WTC11 (cell line): ENCODE measurements around the gene CMYA5.

Experiments used
- ETV6 ChIP-seq: sonication (generic); formaldehyde crosslinking; IDR thresholded peaks from 2 replicates; pipeline ENCODE4 v1.8.1; 2022; ENCODE audit warnings: mild to moderate bottlenecking, missing genetic modification reagents
- FOXP1 ChIP-seq: sonication (generic); formaldehyde crosslinking; IDR thresholded peaks from 2 replicates; pipeline ENCODE4 v1.8.0; 2022; ENCODE audit warnings: missing genetic modification reagents, mild to moderate bottlenecking, moderate library complexity, borderline replicate concordance
- NR2C2 ChIP-seq: sonication (generic); formaldehyde crosslinking; IDR thresholded peaks from 2 replicates; pipeline ENCODE4 v1.8.0; 2022; ENCODE audit warnings: mild to moderate bottlenecking, missing genetic modification reagents
- TP53 ChIP-seq: sonication (generic); formaldehyde crosslinking; IDR thresholded peaks from 2 replicates; pipeline ENCODE4 v1.8.1; 2023; ENCODE audit warnings: mild to moderate bottlenecking, missing genetic modification reagents
- TF ChIP-seq, protein P1 (sequence below): sonication (generic); formaldehyde crosslinking; IDR thresholded peaks from 2 replicates; pipeline ENCODE4 v1.8.0; 2022; ENCODE audit warnings: missing genetic modification reagents
- TF ChIP-seq, protein P2 (sequence below): fragments of 200-600 bp; IDR thresholded peaks from 2 replicates; pipeline ENCODE4 v1.8.0; 2022; ENCODE audit warnings: antibody characterized with exemption
- TF ChIP-seq, protein P3 (sequence below): fragments of 250-450 bp; sonication (Bioruptor Pico); IDR thresholded peaks from 2 replicates; pipeline ENCODE4 v1.9.0; 2021; ENCODE audit warnings: mild to moderate bottlenecking, borderline replicate concordance
- TF ChIP-seq, protein P4 (sequence below): sonication (generic); formaldehyde crosslinking; IDR thresholded peaks from 2 replicates; pipeline ENCODE4 v1.8.1; 2023; ENCODE audit warnings: mild to moderate bottlenecking, missing genetic modification reagents, moderate library complexity
- TF ChIP-seq, protein P5 (sequence below): sonication (generic); formaldehyde crosslinking; IDR thresholded peaks from 2 replicates; pipeline ENCODE4 v1.8.1; 2023; ENCODE audit warnings: mild to moderate bottlenecking, missing genetic modification reagents, borderline replicate concordance
- TF ChIP-seq, protein P6 (sequence below): sonication (generic); formaldehyde crosslinking; IDR thresholded peaks from 2 replicates; pipeline ENCODE4 v1.8.0; 2022; ENCODE audit warnings: mild to moderate bottlenecking, missing genetic modification reagents
- TF ChIP-seq, protein P7 (sequence below): sonication (generic); formaldehyde crosslinking; IDR thresholded peaks from 2 replicates; pipeline ENCODE4 v1.8.1; 2022; ENCODE audit warnings: mild to moderate bottlenecking, moderate library complexity, missing genetic modification reagents

DNA sequence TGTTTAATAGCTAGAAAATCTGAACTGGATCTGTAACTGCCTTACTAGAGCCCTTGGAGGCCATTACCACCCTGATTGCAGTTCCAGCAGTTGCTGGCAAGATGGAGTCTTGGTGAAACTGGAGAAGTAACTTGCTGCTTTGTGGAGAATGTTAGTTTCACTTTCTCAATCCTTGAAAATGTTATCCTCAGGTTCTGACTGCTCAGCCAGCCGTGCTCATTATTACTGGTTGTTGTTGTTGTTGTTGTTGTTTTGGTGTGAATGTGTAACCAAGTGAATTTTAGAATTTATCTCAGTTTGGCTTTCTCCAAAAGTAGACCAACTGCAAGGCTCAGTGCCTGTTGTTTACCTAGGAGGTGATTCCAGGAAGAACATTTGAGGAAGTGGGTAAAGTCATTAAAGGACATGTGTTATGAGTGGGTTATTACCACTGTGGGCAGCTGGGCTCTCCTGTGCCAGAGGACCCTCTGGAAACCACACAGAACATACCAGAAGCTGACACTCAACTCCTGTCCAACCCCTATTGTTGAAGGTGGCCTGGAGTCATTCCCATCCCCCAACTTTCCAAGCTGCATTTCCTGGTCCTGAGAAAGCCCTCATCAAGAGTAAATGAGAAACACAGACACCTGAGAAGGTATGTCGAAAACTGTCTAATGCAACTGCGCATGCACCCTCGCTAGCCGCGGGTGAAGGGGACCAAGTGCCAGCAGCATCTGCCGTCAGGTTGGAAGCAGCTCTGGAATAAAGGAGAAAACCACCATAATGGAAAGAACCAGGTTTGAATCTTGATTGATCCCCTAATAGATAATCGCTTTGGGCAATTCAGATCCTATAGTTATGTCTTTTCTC lies 111.6 kb downstream of the CMYA5 start:
- TF ChIP-seq, protein P1, sequence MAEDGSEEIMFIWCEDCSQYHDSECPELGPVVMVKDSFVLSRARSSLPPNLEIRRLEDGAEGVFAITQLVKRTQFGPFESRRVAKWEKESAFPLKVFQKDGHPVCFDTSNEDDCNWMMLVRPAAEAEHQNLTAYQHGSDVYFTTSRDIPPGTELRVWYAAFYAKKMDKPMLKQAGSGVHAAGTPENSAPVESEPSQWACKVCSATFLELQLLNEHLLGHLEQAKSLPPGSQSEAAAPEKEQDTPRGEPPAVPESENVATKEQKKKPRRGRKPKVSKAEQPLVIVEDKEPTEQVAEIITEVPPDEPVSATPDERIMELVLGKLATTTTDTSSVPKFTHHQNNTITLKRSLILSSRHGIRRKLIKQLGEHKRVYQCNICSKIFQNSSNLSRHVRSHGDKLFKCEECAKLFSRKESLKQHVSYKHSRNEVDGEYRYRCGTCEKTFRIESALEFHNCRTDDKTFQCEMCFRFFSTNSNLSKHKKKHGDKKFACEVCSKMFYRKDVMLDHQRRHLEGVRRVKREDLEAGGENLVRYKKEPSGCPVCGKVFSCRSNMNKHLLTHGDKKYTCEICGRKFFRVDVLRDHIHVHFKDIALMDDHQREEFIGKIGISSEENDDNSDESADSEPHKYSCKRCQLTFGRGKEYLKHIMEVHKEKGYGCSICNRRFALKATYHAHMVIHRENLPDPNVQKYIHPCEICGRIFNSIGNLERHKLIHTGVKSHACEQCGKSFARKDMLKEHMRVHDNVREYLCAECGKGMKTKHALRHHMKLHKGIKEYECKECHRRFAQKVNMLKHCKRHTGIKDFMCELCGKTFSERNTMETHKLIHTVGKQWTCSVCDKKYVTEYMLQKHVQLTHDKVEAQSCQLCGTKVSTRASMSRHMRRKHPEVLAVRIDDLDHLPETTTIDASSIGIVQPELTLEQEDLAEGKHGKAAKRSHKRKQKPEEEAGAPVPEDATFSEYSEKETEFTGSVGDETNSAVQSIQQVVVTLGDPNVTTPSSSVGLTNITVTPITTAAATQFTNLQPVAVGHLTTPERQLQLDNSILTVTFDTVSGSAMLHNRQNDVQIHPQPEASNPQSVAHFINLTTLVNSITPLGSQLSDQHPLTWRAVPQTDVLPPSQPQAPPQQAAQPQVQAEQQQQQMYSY (CRISPR knock-in tag) = no peak
- TF ChIP-seq ETV6 (no peak), NR2C2 (CRISPR knock-in tag) (no peak), FOXP1 (no peak), TP53 (CRISPR knock-in tag) (no peak)
- TF ChIP-seq, protein P2, sequence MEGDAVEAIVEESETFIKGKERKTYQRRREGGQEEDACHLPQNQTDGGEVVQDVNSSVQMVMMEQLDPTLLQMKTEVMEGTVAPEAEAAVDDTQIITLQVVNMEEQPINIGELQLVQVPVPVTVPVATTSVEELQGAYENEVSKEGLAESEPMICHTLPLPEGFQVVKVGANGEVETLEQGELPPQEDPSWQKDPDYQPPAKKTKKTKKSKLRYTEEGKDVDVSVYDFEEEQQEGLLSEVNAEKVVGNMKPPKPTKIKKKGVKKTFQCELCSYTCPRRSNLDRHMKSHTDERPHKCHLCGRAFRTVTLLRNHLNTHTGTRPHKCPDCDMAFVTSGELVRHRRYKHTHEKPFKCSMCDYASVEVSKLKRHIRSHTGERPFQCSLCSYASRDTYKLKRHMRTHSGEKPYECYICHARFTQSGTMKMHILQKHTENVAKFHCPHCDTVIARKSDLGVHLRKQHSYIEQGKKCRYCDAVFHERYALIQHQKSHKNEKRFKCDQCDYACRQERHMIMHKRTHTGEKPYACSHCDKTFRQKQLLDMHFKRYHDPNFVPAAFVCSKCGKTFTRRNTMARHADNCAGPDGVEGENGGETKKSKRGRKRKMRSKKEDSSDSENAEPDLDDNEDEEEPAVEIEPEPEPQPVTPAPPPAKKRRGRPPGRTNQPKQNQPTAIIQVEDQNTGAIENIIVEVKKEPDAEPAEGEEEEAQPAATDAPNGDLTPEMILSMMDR = no peak
- TF ChIP-seq, protein P3, sequence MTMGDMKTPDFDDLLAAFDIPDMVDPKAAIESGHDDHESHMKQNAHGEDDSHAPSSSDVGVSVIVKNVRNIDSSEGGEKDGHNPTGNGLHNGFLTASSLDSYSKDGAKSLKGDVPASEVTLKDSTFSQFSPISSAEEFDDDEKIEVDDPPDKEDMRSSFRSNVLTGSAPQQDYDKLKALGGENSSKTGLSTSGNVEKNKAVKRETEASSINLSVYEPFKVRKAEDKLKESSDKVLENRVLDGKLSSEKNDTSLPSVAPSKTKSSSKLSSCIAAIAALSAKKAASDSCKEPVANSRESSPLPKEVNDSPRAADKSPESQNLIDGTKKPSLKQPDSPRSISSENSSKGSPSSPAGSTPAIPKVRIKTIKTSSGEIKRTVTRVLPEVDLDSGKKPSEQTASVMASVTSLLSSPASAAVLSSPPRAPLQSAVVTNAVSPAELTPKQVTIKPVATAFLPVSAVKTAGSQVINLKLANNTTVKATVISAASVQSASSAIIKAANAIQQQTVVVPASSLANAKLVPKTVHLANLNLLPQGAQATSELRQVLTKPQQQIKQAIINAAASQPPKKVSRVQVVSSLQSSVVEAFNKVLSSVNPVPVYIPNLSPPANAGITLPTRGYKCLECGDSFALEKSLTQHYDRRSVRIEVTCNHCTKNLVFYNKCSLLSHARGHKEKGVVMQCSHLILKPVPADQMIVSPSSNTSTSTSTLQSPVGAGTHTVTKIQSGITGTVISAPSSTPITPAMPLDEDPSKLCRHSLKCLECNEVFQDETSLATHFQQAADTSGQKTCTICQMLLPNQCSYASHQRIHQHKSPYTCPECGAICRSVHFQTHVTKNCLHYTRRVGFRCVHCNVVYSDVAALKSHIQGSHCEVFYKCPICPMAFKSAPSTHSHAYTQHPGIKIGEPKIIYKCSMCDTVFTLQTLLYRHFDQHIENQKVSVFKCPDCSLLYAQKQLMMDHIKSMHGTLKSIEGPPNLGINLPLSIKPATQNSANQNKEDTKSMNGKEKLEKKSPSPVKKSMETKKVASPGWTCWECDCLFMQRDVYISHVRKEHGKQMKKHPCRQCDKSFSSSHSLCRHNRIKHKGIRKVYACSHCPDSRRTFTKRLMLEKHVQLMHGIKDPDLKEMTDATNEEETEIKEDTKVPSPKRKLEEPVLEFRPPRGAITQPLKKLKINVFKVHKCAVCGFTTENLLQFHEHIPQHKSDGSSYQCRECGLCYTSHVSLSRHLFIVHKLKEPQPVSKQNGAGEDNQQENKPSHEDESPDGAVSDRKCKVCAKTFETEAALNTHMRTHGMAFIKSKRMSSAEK (CRISPR knock-in tag) = no peak
- TF ChIP-seq, protein P4, sequence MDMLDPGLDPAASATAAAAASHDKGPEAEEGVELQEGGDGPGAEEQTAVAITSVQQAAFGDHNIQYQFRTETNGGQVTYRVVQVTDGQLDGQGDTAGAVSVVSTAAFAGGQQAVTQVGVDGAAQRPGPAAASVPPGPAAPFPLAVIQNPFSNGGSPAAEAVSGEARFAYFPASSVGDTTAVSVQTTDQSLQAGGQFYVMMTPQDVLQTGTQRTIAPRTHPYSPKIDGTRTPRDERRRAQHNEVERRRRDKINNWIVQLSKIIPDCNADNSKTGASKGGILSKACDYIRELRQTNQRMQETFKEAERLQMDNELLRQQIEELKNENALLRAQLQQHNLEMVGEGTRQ = no peak
- TF ChIP-seq, protein P5, sequence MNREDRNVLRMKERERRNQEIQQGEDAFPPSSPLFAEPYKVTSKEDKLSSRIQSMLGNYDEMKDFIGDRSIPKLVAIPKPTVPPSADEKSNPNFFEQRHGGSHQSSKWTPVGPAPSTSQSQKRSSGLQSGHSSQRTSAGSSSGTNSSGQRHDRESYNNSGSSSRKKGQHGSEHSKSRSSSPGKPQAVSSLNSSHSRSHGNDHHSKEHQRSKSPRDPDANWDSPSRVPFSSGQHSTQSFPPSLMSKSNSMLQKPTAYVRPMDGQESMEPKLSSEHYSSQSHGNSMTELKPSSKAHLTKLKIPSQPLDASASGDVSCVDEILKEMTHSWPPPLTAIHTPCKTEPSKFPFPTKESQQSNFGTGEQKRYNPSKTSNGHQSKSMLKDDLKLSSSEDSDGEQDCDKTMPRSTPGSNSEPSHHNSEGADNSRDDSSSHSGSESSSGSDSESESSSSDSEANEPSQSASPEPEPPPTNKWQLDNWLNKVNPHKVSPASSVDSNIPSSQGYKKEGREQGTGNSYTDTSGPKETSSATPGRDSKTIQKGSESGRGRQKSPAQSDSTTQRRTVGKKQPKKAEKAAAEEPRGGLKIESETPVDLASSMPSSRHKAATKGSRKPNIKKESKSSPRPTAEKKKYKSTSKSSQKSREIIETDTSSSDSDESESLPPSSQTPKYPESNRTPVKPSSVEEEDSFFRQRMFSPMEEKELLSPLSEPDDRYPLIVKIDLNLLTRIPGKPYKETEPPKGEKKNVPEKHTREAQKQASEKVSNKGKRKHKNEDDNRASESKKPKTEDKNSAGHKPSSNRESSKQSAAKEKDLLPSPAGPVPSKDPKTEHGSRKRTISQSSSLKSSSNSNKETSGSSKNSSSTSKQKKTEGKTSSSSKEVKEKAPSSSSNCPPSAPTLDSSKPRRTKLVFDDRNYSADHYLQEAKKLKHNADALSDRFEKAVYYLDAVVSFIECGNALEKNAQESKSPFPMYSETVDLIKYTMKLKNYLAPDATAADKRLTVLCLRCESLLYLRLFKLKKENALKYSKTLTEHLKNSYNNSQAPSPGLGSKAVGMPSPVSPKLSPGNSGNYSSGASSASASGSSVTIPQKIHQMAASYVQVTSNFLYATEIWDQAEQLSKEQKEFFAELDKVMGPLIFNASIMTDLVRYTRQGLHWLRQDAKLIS (CRISPR knock-in tag) = no peak
- TF ChIP-seq, protein P6, sequence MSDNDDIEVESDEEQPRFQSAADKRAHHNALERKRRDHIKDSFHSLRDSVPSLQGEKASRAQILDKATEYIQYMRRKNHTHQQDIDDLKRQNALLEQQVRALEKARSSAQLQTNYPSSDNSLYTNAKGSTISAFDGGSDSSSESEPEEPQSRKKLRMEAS = no peak
- TF ChIP-seq, protein P7, sequence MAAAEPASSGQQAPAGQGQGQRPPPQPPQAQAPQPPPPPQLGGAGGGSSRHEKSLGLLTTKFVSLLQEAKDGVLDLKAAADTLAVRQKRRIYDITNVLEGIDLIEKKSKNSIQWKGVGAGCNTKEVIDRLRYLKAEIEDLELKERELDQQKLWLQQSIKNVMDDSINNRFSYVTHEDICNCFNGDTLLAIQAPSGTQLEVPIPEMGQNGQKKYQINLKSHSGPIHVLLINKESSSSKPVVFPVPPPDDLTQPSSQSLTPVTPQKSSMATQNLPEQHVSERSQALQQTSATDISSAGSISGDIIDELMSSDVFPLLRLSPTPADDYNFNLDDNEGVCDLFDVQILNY = no peak
